Brain microvascular endothelial cell (primary cell): ENCODE measurements around the gene SCLY.

Source experiments
- DNase-seq: peaks from one replicate; pipeline ENCODE4 v3.0.0-alpha.2; 2020
- H3K27ac ChIP-seq: fragments of 250-450 bp; sonication (Bioruptor Pico); 2 replicates; pipeline ENCODE4 v1.5.1; 2020; ENCODE audit warnings: mild to moderate bottlenecking, moderate library complexity
- H3K27me3 ChIP-seq: fragments of 250-450 bp; sonication (Bioruptor Pico); replicated peaks from 2 replicates; pipeline ENCODE4 v1.5.1; 2020; ENCODE audit warnings: mild to moderate bottlenecking
- H3K36me3 ChIP-seq: fragments of 250-450 bp; sonication (Bioruptor Pico); replicated peaks from 2 replicates; pipeline ENCODE4 v1.5.1; 2020; ENCODE audit warnings: mild to moderate bottlenecking
- H3K4me3 ChIP-seq: 2 replicates; pipeline ENCODE4 v1.5.1; 2011; ENCODE audit warnings: low read depth, mild to moderate bottlenecking, control low read depth, low read length, moderate library complexity
- CTCF ChIP-seq: IDR thresholded peaks from 2 replicates; pipeline ENCODE4 v1.5.1; 2011; ENCODE audit warnings: low read depth, mild to moderate bottlenecking, moderate library complexity, low read length, control low read depth, inconsistent platforms; ENCODE audit errors: missing control alignments
- in situ Hi-C: cut with HindIII; loops from 2 replicates; pipeline ENCODE4 v1.10.0; 2017; ENCODE audit warnings: low sequenced_read_pairs, low pct_ligation_motif_present

Gene SCLY

GRCh38 chr2:238060542-238061314 is at the start of gene SCLY:
Gene SCLY, plus strand, starts transcription at chr2:238061001. Its CDS starts 54 bp downstream, at chr2:238061055.
- Histone ChIP-seq H3K4me3 (peak within 1 kb of the TSS; percentile 83), H3K27me3 (no peaks in the 10 kb centered on the region), H3K36me3 (no peaks in the 10 kb centered on the region), H3K27ac (peak within 1 kb of the TSS; percentile 85)
- peak; percentile 91 for DNase-seq
- TF ChIP-seq CTCF, result no peak
- in situ Hi-C loops, result no loop called here

DNA sequence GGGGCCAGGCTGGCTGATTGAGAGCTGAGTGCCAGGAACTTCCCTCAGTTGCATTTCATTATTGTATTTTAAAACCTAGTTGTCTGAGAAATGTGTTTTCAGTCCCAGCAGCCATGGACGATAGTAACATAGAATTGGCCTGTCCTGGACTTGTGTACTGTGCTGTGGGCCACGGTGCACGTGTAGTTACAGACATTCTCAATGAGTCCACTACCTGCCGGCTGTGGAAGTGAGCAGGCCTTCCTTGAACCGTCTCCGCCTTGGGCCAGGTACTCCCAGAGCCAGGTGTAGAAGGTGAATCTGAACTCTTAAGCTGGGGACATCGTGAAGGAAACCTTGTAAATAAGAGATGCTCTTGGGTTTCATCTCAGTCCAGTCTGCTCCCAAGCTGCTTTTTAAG is 47.0 kb upstream of the SCLY start:
- Histone ChIP-seq H3K36me3 (no peaks in the 10 kb centered on the region), H3K27ac (no peak overlapping the region), H3K27me3 (no peaks in the 10 kb centered on the region), H3K4me3 (no peak overlapping the region)
- in situ Hi-C loops, result no loop called here
- no peak for TF ChIP-seq CTCF
- no peak for DNase-seq

DNA sequence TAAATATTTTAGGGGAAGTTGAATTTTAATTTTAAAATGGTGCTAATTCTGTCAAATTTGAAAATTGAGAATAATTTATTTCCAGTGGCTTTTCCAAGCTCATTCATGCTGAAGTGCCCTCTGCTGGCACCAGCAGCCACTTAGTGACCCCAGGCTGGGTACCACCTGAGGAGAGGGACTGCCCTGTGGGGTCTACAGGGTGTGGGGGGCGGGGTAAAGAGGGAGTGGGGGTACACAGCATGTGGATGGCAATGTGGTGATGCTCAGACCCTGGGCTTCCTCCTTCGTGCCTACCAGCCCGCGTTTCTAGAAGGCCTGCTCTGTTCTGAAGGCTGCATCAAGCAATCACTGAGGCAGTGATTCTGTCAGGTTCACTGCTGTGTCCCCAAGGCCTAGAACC is 45.1 kb upstream of the SCLY start:
- in situ Hi-C loops, result no loop called here
- peak; percentile 48 for TF ChIP-seq CTCF
- no peak overlapping the region for H3K4me3 ChIP-seq
- H3K36me3 ChIP-seq, result no peaks in the 10 kb centered on the region
- no peak overlapping the region for H3K27ac ChIP-seq
- no peak for DNase-seq
- no peaks in the 10 kb centered on the region for H3K27me3 ChIP-seq

DNA sequence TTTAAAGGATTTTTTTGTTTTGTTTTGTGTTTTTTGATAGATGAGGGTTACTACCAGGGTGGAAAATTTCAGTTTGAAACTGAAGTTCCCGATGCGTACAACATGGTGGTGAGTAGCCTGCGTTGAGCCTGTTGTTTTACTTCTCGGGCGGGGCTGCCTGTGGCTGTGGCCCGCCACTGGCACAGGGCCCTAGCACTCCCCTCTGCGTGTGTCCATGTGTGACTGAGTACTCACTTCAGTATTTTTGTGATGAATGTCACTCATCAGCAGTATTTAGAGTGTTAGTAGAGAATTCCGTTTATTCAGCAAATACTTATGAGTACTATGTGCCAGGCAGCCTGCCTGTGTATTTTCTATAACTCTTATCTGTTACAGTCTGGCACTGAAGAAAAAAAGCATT is 44.3 kb upstream of the SCLY start:
- in situ Hi-C loops, result no loop called here
- Histone ChIP-seq H3K27ac (no peak overlapping the region), H3K27me3 (no peaks in the 10 kb centered on the region), H3K36me3 (peaks cover 2% of the 10 kb centered on the region), H3K4me3 (no peak overlapping the region)
- no peak for TF ChIP-seq CTCF
- no peak for DNase-seq

DNA sequence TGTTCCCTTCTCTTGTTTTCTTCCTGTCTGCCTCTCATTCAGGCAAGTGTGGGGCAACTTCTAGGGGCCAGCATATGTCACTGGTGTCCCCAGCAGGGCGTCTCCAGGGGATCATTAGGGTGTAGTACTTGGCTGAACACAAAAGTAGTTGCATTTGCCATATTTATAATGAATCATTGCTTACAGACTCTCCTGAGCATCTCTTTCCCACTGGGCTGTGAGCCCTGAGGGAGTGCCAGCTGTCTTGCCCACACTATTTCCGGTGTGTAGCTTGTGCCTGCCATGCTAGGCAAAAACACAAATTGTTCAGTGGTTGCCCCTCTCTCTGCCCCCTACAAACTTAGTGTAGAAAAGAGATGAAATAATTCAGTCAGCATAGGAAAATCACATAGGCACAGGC is 40.8 kb upstream of the SCLY start:
- TF ChIP-seq CTCF, result no peak
- no peak overlapping the region for H3K27ac ChIP-seq
- no peaks in the 10 kb centered on the region for H3K27me3 ChIP-seq
- H3K4me3 ChIP-seq, result no peak overlapping the region
- no peak for DNase-seq
- in situ Hi-C loops, result no loop called here
- H3K36me3 ChIP-seq, result peaks cover 2% of the 10 kb centered on the region

GRCh38 chr2:238020816-238021215 is 40.0 kb upstream of the SCLY start:
- DNase-seq, result no peak
- Histone ChIP-seq H3K27me3 (no peaks in the 10 kb centered on the region), H3K4me3 (no peak overlapping the region), H3K27ac (no peak overlapping the region), H3K36me3 (peaks cover 2% of the 10 kb centered on the region)
- in situ Hi-C loops, result no loop called here
- no peak for TF ChIP-seq CTCF
